GM19467 (cell line): ENCODE data around the gene RBM28.

ENCODE experiments used
- ATAC-seq: cut with Tn5 transposase; IDR thresholded peaks from one replicate; pipeline ENCODE4 v1.9.1; 2021; ENCODE audit warnings: mild to moderate bottlenecking, moderate library complexity; ENCODE audit not compliant: unreplicated experiment

Gene RBM28

GRCh38 chr7:128351296-128352152 is 7.8 kb upstream of the RBM28 start:
- no peak for ATAC-seq

GRCh38 chr7:128350708-128351295 is 7.1 kb upstream of the RBM28 start:
- ATAC-seq = no peak

- no peak for ATAC-seq
Measured at GRCh38 chr7:128349466-128349825, 5.7 kb upstream of the RBM28 start.

- ATAC-seq = no peak
Measured at GRCh38 chr7:128347647-128348097, 4.0 kb upstream of the RBM28 start.

GRCh38 chr7:128344431-128344774 is 695 bp upstream of the RBM28 start:
- ATAC-seq = no peak

- no peak for ATAC-seq
Measured at GRCh38 chr7:128341733-128342132, 2.0 kb downstream of the RBM28 start.

- no peak for ATAC-seq
Measured at GRCh38 chr7:128335730-128336129, 8.0 kb downstream of the RBM28 start.

GRCh38 chr7:128324368-128324680 is 19.4 kb downstream of the RBM28 start:
- ATAC-seq = no peak

- no peak for ATAC-seq
Measured at GRCh38 chr7:128323459-128324367, 20.0 kb downstream of the RBM28 start.

- ATAC-seq = no peak
Measured at GRCh38 chr7:128323040-128323439, 20.7 kb downstream of the RBM28 start.

- no peak for ATAC-seq
Measured at GRCh38 chr7:128322040-128322643, 21.6 kb downstream of the RBM28 start.

- no peak for ATAC-seq
Measured at GRCh38 chr7:128321044-128321422, 22.7 kb downstream of the RBM28 start.

GRCh38 chr7:128318691-128319090 is 25.0 kb downstream of the RBM28 start:
- ATAC-seq = no peak

GRCh38 chr7:128311013-128311412 is 32.7 kb downstream of the RBM28 start:
- no peak for ATAC-seq

GRCh38 chr7:128310499-128310898 is 33.2 kb downstream of the RBM28 start:
- no peak for ATAC-seq

- no peak for ATAC-seq
Measured at GRCh38 chr7:128309976-128310375, 33.7 kb downstream of the RBM28 start.

- no peak for ATAC-seq
Measured at GRCh38 chr7:128309124-128309523, 34.6 kb downstream of the RBM28 start.

- ATAC-seq = no peak
Measured at GRCh38 chr7:128307061-128307460, 36.6 kb downstream of the RBM28 start.

- ATAC-seq = no peak
Measured at GRCh38 chr7:128304212-128304611, 39.5 kb downstream of the RBM28 start.

GRCh38 chr7:128303643-128304042 is 40.1 kb downstream of the RBM28 start:
- ATAC-seq = no peak

- no peak for ATAC-seq
Measured at GRCh38 chr7:128303133-128303532, 40.6 kb downstream of the RBM28 start.
